Measurements from ENCODE around the gene GRXCR1.

GRXCR1 gene

DNA sequence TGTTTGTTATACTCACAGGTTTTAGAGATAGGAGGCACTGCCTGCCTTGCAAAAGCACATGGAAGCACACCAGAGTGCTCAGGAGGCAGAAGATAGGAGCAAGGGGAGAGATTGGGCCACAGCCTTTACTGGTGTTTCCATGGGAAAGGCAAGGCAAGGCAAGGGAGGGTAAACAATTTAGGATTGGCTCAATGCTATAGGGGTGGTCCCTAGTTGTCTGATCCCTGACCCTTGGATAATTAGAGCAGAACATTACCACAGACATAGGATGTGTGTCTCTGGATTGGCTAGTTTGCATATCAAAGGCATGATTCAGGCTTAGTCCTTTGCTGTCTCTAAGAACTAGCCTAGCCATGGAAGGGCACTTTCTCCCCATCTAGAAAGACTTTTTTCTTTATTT lies 36.1 kb downstream of the GRXCR1 start:
- no peak for DNase-seq (ENCODE audit: low spot score)

- no peak for DNase-seq (ENCODE audit: low spot score)
Observed at GRCh38 chr4:42942216-42942615, 49.7 kb downstream of the GRXCR1 start.

- no peak for DNase-seq (ENCODE audit: low spot score)
Observed at GRCh38 chr4:42945874-42946273, 53.4 kb downstream of the GRXCR1 start.

DNA sequence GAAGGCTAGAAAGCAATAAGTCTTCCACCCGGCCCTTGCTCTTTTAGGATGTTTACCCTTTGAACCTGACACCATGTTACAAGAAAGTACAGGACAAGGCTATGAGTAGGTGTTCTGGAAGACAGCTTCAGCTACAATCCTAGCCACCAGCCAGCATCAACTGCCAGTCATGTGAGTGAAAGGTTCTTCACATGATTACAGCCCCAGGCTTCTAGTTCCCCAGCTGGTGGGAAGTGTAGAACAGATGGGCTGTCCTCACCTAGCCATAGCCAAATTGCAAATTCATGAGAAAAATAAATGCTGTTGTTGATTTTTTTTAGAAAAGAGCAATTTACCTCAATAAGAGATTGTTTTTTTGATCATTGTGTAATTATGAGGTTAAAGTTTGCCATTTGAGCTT lies 60.8 kb downstream of the GRXCR1 start:
- no peak for DNase-seq (ENCODE audit: low spot score)

GRCh38 chr4:42954963-42955669 lies 62.6 kb downstream of the GRXCR1 start:
- DNase-seq (ENCODE audit: low spot score) = no peak

- DNase-seq (ENCODE audit: low spot score) = no peak
Observed at GRCh38 chr4:42955746-42956505, 63.4 kb downstream of the GRXCR1 start.

DNA sequence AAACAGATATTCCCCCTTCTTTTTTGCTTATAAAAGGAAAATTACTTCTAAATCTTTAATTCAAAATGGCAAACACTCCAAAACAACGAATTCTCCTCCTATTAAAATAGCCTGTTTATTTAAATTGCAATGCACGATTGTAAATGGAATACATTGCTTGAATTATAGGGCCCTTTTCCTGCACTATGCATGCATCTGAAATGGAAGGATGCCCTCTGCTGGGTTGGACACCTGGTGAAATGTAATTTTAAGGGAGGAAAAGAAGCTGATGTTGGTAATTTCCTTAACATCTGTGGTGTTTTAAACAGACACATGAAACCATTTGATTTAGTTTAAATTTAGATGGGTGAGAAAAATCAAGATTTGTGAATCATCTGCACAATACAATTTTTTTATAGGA lies 72.8 kb downstream of the GRXCR1 start:
- DNase-seq (ENCODE audit: low spot score) = no peak

DNA sequence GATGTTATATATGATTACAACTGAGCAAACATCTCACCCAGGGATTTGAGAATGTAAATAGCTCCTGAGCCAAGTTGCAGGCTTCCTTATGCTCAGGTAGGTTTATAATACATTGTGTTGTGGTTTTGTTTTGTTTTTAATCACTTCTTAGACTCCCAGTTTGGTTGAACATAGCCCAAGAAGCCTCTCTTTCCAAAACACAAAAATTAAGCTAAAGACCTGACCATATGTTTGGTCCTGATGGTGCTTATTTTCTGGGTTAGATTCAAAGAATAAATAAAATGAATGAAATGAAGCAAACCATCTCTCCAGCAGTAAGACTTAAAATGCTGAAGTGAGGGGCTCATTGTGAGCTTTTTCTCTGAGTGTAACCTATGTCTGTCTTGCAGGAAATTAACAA lies 93.5 kb downstream of the GRXCR1 start:
- no peak for DNase-seq (ENCODE audit: low spot score)

DNA sequence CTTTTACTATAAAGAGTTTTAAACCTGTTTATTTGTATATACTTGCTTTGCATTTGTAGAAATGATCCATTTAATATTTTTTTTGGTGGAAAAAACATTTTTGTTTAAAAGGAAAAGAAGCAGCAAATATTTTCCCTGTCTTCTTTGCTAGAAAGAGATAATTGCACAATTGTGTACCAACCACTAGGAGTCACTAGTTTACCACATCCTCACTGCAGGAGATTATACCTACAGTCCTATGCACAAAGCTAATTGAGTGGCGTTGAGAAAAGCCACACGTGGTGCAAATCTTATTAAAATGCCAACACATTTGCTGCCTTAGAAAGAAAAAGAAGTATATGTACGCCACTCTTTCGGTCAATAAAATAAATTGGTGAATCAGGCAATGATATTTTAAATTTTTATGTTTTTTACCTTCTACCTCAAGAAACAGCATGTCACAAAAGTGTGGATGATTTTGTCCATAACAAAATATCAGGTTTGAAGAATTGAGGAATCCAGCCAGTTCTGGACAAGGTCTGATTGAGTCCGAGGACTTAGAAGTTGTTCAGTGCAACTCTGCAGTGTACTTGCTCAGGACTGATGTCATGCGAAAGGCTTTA lies 102.9 kb downstream of the GRXCR1 start:
- DNase-seq (ENCODE audit: low spot score) = peak; percentile 17

DNA sequence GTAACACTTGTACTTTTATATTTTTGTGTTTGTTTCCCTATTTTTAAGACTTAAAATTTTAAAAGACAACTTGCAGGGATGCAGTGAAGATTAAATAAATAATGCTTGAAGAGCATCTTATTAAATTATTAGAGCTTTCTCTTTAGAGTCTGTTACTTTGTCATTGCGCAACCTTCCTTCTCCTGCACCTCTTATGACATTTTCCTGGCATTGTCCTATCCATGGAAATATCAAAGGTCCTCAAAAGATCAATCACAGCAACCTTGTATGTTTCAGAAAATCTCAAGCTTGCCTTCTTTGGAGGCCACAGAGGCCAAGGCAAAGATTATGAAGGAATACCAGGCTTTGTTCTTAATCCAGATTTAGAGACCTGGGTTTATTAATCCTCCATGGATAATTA lies 116.3 kb downstream of the GRXCR1 start:
- no peak for DNase-seq (ENCODE audit: low spot score)

DNA sequence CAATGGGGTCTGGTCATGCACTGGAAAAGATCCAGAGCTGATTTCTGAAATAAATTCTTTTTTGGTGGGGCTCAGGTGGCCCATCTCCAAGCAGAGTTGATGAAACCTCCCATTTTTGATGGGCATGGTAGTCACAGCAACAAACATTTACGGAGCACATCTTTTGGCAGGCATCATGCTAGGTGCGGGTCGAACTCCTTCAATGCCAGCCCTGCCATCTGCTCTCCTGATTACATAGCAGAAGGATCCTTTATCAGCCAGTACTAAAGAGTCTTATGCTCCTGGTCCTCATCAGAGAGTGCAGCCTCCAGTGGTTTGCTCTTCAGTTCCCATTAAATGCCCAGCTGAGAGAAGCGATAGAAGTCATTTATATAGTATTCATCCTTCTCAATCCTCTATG lies 121.7 kb downstream of the GRXCR1 start:
- no peak for DNase-seq (ENCODE audit: low spot score)

- no peak for DNase-seq (ENCODE audit: low spot score)
Observed at GRCh38 chr4:43041632-43042031, 149.1 kb downstream of the GRXCR1 start.

DNA sequence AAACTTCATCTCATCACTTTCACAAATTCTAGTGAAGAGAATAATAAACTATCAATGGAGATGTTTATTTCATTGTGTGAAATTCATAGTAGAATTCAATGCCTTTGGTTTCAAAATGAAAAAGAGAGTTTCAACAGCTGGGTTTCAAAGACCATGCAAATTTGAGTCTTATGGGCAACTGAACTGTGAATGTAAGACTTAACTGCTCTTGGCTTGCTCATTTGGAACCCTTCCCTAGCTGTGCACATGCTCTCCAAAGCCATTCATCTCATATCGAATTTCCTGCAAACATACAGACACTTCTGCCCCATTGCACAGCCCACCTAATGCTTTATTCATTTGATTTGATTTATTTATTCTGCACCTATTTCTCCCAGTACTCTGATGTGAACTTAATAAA lies 154.5 kb downstream of the GRXCR1 start:
- no peak for DNase-seq (ENCODE audit: low spot score)

- no peak for DNase-seq (ENCODE audit: low spot score)
Observed at GRCh38 chr4:43048570-43048969, 156.1 kb downstream of the GRXCR1 start.

DNA sequence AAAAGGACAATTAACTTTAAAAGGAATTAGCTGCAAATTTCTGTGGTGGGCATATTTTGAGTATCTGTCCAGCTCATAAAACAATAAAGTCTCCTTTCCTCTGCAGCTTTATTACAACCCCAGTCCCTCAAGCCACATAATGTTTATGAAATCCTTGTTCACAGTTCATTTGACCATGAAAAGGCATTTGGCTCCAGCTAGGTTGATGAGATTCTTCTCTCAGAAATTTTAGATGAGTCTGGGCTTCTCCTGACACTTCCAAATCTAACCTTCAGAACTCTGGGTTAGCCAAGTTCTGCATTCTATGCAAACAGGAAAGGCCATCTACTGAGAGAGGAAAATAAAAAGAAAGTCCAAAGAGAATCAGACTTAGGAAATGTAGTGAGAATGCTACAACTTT lies 156.8 kb downstream of the GRXCR1 start:
- no peak for DNase-seq (ENCODE audit: low spot score)

DNA sequence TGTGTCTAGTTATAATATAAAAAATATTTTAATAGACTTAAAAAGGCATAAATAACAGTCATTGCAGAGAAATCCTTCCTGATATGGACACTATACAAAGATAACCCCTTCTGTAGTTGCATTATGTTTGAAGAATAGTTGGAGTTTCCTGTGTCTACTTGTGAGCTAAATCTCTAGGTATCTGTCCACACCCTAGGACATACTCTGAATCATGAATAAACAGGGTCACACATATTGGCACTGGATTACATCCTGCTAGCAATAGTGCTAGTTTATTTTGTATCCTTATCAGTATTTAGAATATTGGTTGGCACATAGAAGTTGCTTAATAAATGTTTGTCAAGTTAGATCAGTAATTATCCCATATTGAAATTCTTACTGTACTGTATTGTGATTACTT lies 173.9 kb downstream of the GRXCR1 start:
- DNase-seq (ENCODE audit: low spot score) = no peak

- no peak for DNase-seq (ENCODE audit: low spot score)
Observed at GRCh38 chr4:43071069-43071468, 178.6 kb downstream of the GRXCR1 start.
